ENCODE data around the gene ANKRD36.
"Not testable (repeated sequence)": the region's sequence is repeated elsewhere in the genome, so short reads cannot be mapped to it uniquely, and the experiment has no call there.

ANKRD36 gene

DNA sequence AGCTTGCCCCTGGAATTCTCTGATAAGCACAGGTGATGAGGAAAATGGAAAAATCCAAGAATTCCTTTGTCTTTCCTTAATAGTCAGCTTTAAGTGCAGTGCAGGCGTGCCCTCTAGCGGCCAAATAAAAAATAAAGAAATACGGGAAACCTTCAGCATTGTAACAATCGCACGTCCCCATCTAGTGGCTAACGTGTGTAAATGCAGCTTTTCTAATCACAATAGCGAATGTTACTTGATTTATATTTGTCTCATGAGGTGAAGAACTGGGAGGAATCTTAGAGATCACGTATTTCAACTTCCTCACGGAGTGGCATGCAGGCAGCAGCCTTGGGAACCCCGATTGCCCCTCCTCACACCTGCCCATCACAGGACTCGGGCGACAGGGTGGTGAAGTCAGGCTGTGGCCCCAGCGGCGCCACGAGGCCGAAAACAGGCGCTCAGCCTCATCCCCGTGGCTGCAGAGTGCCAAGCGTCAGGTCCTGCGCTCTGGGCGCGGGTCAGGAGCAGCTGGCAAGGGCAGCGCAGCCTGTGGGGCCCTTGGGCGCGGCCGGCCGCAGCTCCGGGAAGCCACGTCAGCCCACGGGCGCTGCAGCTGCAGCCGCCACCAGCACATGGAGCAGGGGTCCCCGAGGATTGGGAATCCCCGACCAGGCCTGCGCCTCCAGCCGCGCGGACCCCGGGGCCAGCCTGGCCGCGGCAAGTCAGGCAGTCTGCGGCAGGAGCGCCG, 468 bp upstream of the ANKRD36 start:
- DNase-seq (ENCODE audit: low read depth in 3 of 3, low spot score in 1 of 3), result peak in 2 of 3 donors; percentile 19 to 35

DNA sequence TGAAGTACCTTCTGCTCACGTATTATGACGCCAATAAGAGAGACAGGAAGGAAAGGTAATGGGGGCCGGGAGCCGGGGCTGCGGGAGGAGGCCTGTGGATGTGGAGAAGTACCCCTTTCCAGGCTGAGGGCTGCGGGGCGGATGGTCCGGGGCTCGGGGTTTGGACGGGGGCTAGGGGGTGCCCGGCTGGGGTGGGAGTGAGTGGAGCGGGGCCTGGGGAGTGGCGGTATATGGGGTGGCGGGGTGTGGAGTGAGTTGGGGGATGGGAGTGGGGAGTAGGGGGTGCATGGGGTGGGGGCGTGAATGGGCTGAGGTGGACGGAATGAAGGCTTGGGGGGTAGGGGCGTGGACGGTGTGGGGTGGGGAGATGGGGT, 916 bp downstream of the ANKRD36 start:
- not testable (repeated sequence) for DNase-seq (ENCODE audit: low read depth in 3 of 3, low spot score in 1 of 3)

DNA sequence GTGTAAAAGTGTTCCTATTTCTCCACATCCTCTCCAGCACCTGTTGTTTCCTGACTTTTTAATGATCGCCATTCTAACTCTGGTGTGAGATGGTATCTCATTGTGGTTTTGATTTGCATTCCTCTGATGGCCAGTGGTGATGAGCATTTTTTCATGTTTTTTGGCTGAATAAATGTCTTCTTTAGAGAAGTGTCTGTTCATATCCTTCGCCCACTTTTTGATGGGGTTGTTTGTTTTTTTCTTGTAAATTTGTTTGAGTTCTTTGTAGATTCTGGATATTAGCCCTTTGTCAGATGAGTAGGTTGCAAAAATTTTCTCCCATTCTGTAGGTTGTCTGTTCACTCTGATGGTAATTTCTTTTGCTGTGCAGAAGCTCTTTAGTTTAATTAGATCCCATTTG, 16.1 kb downstream of the ANKRD36 start:
- DNase-seq (ENCODE audit: low read depth in 3 of 3, low spot score in 1 of 3), result not testable (repeated sequence)

DNA sequence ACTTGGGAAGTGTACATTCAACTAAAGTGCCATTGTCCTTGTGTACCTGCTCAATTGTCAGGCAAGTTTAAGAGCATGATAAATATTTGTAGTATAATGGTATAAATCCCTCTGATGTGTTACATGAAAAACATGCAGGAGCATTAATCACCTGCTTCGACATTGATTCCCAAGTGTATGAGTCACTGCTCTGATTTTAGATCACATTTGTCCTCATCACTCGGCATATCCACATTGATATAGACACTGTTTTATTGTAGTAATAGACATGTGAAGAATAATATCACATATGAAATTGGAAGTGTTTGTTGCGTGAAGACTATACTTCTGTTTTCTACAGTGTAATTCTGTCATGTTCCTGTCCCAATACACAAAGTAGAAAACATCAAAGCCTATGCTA, 31.1 kb downstream of the ANKRD36 start:
- not testable (repeated sequence) for DNase-seq (ENCODE audit: low read depth in 3 of 3, low spot score in 1 of 3)

DNA sequence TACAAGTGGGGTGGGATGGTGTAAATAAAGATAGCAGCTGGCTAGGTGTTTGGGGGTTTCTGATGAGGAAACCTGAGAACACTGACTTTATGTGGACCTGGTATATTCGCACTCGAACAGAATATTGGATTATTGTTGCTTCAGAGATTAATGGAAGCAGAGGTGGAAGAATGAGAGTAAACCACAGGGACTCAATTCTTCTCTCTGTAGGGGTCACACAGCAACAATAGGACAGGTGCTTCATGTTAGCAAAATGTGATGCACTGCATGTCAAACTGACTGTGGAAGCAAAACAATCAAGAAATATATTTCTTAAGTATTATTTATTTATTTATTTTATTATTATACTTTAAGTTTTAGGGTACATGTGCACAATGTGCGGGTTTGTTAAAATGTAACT, 53.6 kb downstream of the ANKRD36 start:
- not testable (repeated sequence) for DNase-seq (ENCODE audit: low read depth in 3 of 3, low spot score in 1 of 3)

DNA sequence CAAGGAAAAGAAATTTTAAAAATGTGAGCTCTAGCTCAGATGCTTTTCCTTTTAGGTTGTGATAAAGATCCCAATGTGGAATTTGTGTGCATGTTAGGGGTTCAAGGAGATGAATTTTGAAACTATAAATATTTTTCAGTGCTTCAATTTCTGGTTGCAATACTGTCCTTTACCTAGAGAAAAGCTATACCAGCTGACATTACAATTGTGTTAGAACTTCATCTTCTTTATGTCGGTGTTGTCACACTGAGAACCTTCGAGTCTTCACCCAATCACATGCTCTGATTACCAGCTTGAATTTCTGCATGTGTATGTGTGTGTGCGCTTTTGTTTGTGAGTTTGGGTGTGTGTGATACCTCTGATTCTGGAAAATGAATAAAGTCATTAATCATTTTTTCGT, 55.0 kb downstream of the ANKRD36 start:
- DNase-seq (ENCODE audit: low read depth in 3 of 3, low spot score in 1 of 3), result not testable (repeated sequence)

DNA sequence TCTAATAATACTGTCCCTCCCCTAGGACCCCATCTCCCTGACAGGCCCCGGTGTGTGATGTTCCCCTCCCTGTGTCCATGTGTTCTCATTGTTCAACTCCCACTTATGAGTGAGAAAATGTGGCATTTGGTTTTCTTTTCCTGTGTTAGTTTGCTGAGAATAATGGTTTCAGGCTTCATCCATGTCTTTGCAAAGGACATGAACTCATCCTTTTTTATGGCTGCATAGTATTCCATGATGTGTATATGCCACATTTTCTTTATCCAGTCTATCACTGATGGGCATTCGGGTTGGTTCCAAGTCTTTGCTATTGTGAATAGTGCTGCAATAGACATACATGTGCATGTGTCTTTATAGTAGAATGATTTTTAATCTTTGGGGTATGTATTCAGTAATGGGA, 55.6 kb downstream of the ANKRD36 start:
- not testable (repeated sequence) for DNase-seq (ENCODE audit: low read depth in 3 of 3, low spot score in 1 of 3)

DNA sequence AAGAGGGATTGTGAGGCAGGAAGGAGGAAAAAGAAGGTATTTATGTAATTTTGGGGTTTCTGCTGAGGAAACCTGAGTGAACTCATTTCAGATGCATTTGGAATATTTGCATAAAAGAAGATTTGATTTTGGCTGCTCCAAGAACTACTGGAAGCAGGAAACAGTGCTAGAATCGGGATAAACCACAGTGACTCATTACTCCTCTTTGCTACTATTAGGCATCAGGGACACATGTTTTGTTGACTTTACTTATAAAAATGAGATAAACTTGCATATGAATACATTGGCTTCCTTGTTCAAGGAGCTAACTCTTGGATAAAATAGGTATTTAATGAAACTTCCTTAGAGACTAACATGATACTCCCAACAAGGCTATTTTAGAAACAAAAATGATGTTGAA, 67.4 kb downstream of the ANKRD36 start:
- DNase-seq (ENCODE audit: low read depth in 3 of 3, low spot score in 1 of 3), result not testable (repeated sequence)

DNA sequence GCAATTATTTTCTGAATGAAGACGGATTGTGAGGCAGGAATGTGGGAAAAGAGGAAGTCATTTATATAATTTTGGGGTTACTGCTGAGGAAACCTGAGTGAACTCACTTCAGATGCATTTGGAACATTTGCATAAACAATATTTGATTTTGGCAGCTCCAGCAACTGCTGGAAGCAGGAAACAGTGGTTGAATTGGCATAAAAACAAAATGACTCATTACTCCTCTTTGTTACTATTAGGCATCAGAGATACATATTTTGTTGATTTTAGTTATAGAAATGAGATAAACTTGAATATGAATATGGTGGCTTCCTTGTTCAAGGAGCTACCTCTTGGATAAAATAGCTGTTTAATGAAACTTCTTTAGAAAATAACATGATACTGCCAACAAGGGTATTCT, 82.4 kb downstream of the ANKRD36 start:
- not testable (repeated sequence) for DNase-seq (ENCODE audit: low read depth in 3 of 3, low spot score in 1 of 3)

DNA sequence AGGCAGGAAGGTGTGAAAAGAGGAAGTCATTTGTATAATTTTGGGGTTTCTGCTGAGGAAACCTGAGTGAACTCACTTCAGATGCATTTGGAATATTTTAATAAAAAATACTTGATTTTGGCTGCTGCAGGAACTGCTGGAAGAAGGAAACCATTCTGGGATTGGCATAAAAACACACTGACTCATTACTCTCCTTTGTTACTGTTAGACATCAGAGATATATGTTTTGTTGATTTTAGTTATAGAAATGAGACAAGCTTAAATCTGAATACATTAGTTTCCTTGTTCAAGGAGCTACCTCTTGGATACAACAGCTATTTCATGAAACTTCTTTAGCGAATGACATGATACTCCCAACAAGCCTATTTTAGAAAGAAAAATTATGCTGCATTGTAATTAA, 84.3 kb downstream of the ANKRD36 start:
- not testable (repeated sequence) for DNase-seq (ENCODE audit: low read depth in 3 of 3, low spot score in 1 of 3)

DNA sequence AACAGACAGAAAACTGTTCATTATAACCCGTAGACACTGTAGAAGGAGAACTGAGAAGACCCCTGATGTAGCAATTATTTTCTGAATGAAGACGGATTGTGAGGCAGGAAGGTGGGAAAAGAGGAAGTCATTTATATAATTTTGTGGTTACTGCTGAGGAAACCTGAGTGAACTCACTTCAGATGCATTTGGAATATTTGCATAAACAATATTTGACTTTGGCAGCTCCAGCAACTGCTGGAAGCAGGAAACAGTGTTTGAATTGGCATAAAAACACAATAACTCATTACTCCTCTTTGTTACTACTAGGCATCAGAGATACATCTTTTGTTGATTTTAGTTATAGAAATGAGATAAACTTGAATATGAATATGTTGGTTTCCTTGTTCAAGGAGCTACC, 87.9 kb downstream of the ANKRD36 start:
- not testable (repeated sequence) for DNase-seq (ENCODE audit: low read depth in 3 of 3, low spot score in 1 of 3)

DNA sequence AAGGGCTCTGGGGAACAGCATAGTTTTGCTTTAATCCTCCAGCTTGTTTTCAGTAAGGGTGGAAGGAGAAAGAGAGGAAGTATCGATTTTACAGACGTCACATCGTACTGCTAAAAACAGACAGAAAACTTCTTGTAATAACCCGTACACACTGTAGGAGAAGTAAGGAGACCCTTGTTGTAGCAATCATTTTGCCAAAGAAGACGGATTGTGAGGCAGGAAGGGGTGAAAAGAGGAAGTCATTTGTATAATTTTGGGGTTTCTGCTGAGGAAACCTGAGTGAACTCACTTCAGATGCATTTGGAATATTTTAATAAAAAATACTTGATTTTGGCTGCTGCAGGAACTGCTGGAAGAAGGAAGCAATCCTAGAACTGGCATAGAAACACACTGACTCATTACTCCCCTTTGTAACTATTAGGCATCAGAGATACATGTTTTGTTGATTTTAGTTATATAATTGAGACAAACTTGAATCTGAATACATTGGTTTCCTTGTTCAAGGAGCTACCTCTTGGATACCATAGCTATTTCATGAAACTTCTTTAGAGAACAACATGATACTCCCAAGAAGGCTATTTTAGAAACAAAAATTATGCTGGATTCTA, 89.8 kb downstream of the ANKRD36 start:
- DNase-seq (ENCODE audit: low read depth in 3 of 3, low spot score in 1 of 3), result not testable (repeated sequence)

DNA sequence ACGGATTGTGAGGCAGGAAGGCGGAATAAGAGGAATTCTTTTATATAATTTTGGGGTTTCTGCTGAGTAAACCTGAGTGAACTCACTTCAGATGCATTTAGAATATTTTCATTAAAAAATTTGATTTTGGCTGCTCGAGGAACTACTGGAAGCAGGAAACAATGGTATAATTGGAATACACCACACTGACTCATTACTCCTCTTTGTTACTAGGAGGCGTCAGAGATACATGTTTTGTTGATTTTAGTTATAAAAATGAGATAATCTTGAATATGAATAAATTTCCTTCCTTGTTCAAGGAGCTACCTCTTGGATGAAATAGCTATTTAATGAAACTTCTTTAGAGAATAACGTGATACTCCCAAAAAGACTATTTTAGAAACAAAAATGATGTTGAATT, 97.4 kb downstream of the ANKRD36 start:
- no peak for DNase-seq (ENCODE audit: low read depth in 3 of 3, low spot score in 1 of 3)

DNA sequence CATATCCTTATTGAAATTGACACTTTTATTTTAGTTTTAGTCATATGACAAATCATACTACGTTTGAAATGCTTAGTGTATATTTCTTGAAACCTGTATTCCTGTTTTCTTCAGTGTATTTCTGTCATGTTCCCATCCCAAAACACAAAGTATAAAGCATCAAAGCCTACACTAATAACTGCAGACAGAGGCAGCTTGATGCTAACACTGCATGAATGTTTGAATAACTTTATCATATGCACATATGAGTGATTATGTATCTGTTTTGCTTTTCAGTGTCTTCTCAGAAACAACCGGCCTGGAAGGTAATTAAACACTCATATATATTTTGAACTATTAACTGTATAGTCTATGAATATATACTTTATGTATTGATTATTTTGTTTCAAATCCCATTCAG, 102.1 kb downstream of the ANKRD36 start:
- DNase-seq (ENCODE audit: low read depth in 3 of 3, low spot score in 1 of 3), result not testable (repeated sequence)

DNA sequence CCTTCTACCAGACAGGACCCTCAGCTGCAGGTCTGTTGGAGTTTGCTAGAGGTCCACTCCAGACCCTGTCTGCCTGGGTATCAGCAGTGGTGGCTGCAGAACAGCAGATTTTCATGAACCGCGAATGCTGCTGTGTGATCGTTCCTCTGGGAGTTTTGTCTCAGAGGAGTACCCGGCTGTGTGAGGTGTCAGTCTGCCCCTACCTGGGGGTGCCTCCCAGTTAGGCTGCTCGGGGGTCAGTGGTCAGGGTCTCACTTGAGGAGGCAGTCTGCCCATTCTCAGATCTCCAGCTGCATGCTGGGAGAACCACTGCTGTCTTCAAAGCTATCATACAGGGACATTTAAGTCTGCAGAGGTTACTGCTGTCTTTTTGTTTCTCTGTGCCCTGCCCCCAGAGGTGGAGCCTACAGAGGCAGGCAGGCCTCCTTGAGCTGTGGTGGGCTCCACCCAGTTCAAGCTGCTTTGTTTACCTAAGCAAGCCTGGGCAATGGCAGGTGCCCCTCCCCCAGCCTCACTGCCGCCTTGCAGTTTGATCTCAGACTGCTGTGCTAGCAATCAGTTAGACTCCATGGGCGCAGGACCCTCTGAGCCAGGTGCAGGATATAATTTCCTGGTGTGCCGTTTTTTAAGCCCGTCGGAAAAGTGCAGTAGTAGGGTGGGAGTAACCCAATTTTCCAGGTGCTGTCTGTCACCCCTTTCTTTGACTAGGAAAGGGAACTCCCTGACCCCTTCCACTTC, 118.1 kb downstream of the ANKRD36 start:
- DNase-seq (ENCODE audit: low read depth in 3 of 3, low spot score in 1 of 3), result not testable (repeated sequence)

DNA sequence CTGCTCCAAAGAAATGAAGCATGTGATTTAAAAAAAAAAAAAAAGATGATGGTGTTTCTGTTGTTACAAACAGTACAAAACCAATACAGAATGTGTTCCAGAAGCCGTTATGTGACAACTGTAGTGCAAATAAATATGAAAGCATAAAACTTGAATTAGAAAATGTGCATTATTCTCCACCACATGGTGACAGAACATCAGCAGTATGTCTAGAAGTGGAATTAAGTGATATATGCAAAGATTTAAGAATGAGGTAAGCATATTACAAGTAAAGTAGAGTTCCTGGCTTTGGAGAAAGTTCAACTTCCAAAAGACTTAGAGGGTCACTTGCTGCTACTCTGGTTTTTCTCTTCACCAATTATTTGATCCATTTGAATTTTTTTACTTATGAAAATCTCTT, 120.0 kb downstream of the ANKRD36 start:
- not testable (repeated sequence) for DNase-seq (ENCODE audit: low read depth in 3 of 3, low spot score in 1 of 3)

DNA sequence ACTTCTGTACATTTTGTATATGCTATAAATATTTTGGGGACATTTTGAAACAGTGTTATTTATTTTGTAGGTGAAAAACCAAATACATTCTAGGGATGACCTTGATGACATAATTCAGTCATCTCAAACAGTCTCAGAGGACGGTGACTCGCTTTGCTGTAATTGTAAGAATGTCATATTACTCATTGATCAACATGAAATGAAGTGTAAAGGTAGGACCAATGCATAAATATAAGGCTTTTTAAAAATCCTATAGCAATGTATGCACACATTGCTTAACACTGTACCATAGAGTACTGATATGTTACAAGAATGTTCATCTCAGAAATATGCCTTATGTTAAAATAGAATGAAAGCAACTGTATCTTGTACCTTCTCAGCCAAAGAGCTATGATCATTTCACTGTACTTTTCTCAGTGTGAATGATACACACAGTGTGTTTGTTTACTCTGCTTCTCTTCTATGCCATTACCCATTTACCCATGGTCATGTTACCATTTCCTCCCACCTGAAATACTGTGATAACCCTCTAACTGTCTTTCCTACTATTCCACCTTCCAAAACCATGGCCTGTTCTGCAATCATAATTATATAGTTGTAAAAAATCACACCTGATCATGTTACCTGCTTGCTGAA, 120.8 kb downstream of the ANKRD36 start:
- DNase-seq (ENCODE audit: low read depth in 3 of 3, low spot score in 1 of 3), result not testable (repeated sequence)

DNA sequence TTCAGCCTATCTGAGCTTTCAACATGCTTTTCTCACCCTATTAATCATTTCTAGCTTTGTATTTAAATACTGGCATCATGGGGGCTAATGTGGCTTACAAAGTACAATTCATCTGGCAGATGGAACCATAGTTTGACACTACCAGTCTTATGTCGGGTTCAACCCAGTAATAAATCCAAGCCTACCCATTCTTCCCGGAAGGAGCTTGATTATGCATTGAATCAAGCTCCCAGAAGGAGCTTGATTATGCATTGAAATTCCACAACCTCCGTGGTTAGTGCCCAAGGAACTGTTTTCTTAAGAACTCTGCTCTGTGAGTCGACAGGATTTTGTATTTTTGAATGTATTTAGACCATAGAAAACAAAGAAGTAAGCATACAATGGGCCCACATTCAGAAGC, 148.2 kb downstream of the ANKRD36 start:
- DNase-seq (ENCODE audit: low read depth in 3 of 3, low spot score in 1 of 3), result not testable (repeated sequence)

DNA sequence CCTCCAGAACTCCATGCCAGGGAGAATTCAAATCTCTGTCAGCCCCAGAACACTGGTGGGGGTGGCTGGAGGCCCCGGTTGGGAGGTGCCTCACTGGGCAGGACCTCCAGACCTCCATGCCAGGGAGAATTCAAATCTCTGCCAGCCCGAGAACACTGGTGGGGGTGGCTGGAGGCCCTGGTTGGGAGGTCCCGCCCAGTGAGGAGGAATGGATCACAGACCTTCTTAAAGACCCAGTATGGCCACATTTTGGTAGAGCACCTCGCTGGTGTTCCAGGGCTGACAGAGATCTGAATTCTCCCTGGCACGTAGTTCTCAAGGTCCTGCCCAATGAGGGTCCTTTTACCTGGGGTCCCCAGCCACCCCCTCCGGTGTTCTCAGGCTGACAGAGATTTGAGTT, 153.5 kb downstream of the ANKRD36 start:
- DNase-seq (ENCODE audit: low read depth in 3 of 3, low spot score in 1 of 3), result not testable (repeated sequence)

DNA sequence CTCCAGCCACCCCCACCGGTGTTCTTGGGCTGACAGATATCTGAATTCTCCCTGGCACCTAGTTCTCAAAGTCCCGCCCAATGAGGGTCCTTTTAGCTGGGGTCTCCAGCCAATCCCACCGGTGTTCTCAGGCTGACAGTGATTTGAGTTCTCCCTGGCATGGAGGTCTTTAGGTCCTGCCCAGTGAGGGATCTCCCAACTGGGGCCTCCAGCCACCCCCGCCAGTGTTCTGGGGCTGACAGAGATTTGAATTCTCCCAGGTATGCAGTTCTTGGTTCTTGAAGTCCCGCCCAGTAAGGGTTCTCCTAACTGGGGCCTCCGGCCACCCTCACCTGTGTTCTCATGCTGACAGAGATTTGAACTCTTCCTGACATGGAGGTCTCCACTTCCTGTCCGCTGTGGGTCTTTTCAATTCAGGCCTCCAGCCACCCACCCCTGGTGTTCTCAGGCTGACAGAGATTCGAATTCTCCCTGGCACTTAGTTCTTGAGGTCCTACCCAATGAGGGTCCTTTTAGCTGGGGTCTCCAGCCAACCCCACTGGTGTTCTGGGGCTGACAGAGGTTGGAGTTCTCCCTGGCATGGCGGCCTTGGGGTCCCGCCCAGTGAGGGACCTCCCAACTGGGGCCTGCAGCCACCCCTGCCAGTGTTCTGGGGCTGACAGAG, 154.6 kb downstream of the ANKRD36 start:
- DNase-seq (ENCODE audit: low read depth in 3 of 3, low spot score in 1 of 3), result no peak

DNA sequence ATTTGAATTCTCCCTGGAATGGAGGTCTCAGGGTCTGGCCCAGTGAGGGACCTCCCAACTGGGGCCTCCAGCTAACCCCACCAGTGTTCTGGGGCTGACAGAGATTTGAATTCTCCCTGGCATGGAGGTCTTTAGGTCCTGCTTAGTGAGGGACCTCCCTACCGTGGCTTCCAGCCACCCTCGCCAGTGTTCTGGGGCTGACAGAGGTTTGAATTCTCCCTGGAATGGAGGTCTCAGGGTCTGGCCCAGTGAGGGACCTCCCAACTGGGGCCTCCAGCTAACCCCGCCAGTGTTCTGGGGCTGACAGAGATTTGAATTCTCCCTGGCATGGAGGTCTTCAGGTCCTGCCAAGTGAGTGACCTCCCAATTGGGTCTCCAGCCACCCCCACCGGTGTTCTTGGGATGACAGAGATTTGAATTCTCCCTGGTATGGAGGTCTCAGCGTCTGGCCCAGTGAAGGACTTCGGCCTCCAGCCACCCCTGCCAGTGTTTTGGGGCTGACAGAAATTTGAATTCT, 155.2 kb downstream of the ANKRD36 start:
- DNase-seq (ENCODE audit: low read depth in 3 of 3, low spot score in 1 of 3), result not testable (repeated sequence)
